K562 (cell line): ENCODE data around the gene SPRY4. TPM values are rescaled to one million over a fixed set of nuclear protein-coding genes. Genes with fewer than 3 reads are reported as not detected.

Experiments used
- ATAC-seq: fragments of 200-7000 bp; cut with Tn5 transposase; 3 replicates; pipeline ENCODE4 v1.9.1; 2020; ENCODE audit warnings: moderate library complexity
- BruUV-seq: library from RNA; stranded (reverse); fragments of 400-500 nt; replicated peaks from 2 replicates; lab custom pipeline; 2021; lab: Mats Ljungman, UMichigan
- CTCF ChIA-PET: fragments of 300-600 bp; formaldehyde crosslinking; extraction: SDS; loops from one replicate; lab custom pipeline; 2021; ENCODE audit warnings: low intra/inter-chr PET ratio; lab: Yijun Ruan, JAX
- POLR2A ChIA-PET: fragments of 300-600, 350-650 bp; sonication (Branson Sonifier 250); formaldehyde crosslinking; extraction: SDS; loops from one replicate; lab custom pipeline; 2021; ENCODE audit warnings: antibody characterized with exemption, inconsistent platforms; lab: Yijun Ruan, JAX
- DNase-seq, 4 experiments: peaks; one replicate each; pipeline versions ENCODE4 v3.0.0 to v3.0.0-alpha.2; 2011 to 2018; ENCODE audit warnings: low spot score in 3 of 4, mixed read lengths in 3 of 4; ENCODE audit errors: extremely low read depth in 1 of 4
- FAIRE-seq: peaks from 2 replicates; lab custom pipeline; 2011; peaks lifted over from hg19 to GRCh38; lab: Jason Lieb, UNC
- H2AFZ ChIP-seq: 2 replicates; pipeline ENCODE4 v1.6.0; 2011; ENCODE audit warnings: low read depth, low read length, control low read depth, inconsistent platforms
- H3K27ac ChIP-seq: fragments of 200-600 bp; 3 replicates; pipeline ENCODE4 v1.8.0; 2011; ENCODE audit warnings: low read depth, mild to moderate bottlenecking, control low read depth, inconsistent platforms, low read length, moderate library complexity, mixed read lengths; ENCODE audit errors: extremely low read depth
- H3K27me3 ChIP-seq, 2 experiments: fragments of 300-600 bp in 1 of 2; 2 replicates in 1 of 2; 3 replicates in 1 of 2; pipeline versions ENCODE4 v1.6.0 to v1.8.0; 2011; ENCODE audit warnings: inconsistent platforms in 2 of 2, low read length in 2 of 2, mild to moderate bottlenecking in 1 of 2, mixed read lengths in 1 of 2, moderate library complexity in 1 of 2; ENCODE audit not compliant: control insufficient read depth in 2 of 2, insufficient read depth in 2 of 2
- H3K36me3 ChIP-seq: fragments of 300-600 bp; 3 replicates; pipeline ENCODE4 v1.8.0; 2011; ENCODE audit warnings: mild to moderate bottlenecking, low read length, inconsistent platforms; ENCODE audit not compliant: control insufficient read depth, insufficient read depth
- H3K4me1 ChIP-seq, 2 experiments: fragments of 200-600 bp in 1 of 2; replicated peaks in 1 of 2; 2 replicates in 1 of 2; 3 replicates in 1 of 2; pipeline versions ENCODE4 v1.5.1 to v1.8.0; 2011; ENCODE audit warnings: inconsistent platforms in 2 of 2, low read length in 2 of 2, mild to moderate bottlenecking in 1 of 2, mixed read lengths in 1 of 2, moderate library complexity in 1 of 2; ENCODE audit not compliant: control insufficient read depth in 2 of 2, insufficient read depth in 2 of 2
- H3K4me2 ChIP-seq: 2 replicates; pipeline ENCODE4 v1.6.1; 2011; ENCODE audit warnings: low read length, control low read depth, inconsistent platforms, mixed read lengths; ENCODE audit not compliant: insufficient read depth
- H3K4me3 ChIP-seq: fragments of 200-600 bp; sonication (generic), shearing (Covaris generic); 2 replicates; pipeline ENCODE4 v1.5.1; 2016; ENCODE audit warnings: control low read depth, inconsistent platforms
- H3K79me2 ChIP-seq: fragments of 200-600 bp; 3 replicates; pipeline ENCODE4 v1.8.0; 2011; ENCODE audit warnings: low read length, inconsistent platforms; ENCODE audit not compliant: control insufficient read depth, insufficient read depth
- H3K9ac ChIP-seq, 2 experiments: 2 replicates each; pipeline versions ENCODE4 v1.6.0 to v1.6.1; 2011; ENCODE audit warnings: low read depth in 2 of 2, low read length in 2 of 2, control low read depth in 1 of 2, inconsistent platforms in 1 of 2, mild to moderate bottlenecking in 1 of 2, mixed read lengths in 1 of 2; ENCODE audit not compliant: insufficient read depth in 1 of 2
- H3K9me1 ChIP-seq: one replicate; pipeline ENCODE4 v1.6.0; 2011; ENCODE audit warnings: inconsistent platforms, mild to moderate bottlenecking, low read length, moderate library complexity; ENCODE audit not compliant: control insufficient read depth, insufficient read depth
- H3K9me3 ChIP-seq: replicated peaks from 2 replicates; pipeline ENCODE4 v1.5.1; 2011; ENCODE audit warnings: low read depth, low read length, inconsistent platforms; ENCODE audit not compliant: control insufficient read depth, insufficient read depth
- H4K20me1 ChIP-seq: replicated peaks from 2 replicates; pipeline ENCODE4 v1.6.1; 2011; ENCODE audit warnings: low read length, inconsistent platforms, mixed read lengths; ENCODE audit not compliant: control insufficient read depth, insufficient read depth
- ATF3 ChIP-seq, 2 experiments: fragments of 450-650 bp in 1 of 2; sonication (generic) in 1 of 2; formaldehyde crosslinking in 1 of 2; IDR thresholded peaks in 1 of 2; conservative IDR thresholded peaks in 1 of 2; 2 replicates each; pipeline versions ENCODE4 v1.6.1 to v1.8.1; 2016 to 2023; ENCODE audit warnings: mild to moderate bottlenecking in 2 of 2, moderate library complexity in 2 of 2, inconsistent platforms in 1 of 2, missing genetic modification reagents in 1 of 2
- CEBPG ChIP-seq, 3 experiments: fragments of 200-800 bp in 1 of 3; sonication (Bioruptor generic) in 1 of 3; sonication (generic) in 1 of 3; formaldehyde crosslinking in 1 of 3; IDR thresholded peaks in 2 of 3; conservative IDR thresholded peaks in 1 of 3; 2 replicates each; pipeline versions ENCODE4 v1.6.1 to v1.8.0; 2016 to 2022; ENCODE audit warnings: missing compliant biosample characterization in 2 of 3, missing genetic modification characterization in 2 of 3, mild to moderate bottlenecking in 1 of 3, missing genetic modification reagents in 1 of 3
- GATAD2B ChIP-seq: fragments of 450-650 bp; IDR thresholded peaks from 2 replicates; pipeline ENCODE4 v1.6.1; 2017; ENCODE audit warnings: mild to moderate bottlenecking, borderline replicate concordance
- HMGXB4 ChIP-seq: sonication (generic); formaldehyde crosslinking; IDR thresholded peaks from 2 replicates; pipeline ENCODE4 v1.8.1; 2023; ENCODE audit warnings: mild to moderate bottlenecking, missing genetic modification reagents
- RAD21 ChIP-seq, 2 experiments: fragments of 250-450 bp in 1 of 2; fragments of 450-650 bp in 1 of 2; sonication (Bioruptor Pico) in 1 of 2; formaldehyde crosslinking in 1 of 2; IDR thresholded peaks in 1 of 2; conservative IDR thresholded peaks in 1 of 2; 2 replicates each; pipeline versions ENCODE4 v1.4.0 to v1.8.0; 2020 to 2022; ENCODE audit warnings: mild to moderate bottlenecking in 2 of 2, moderate library complexity in 1 of 2
- WGBS: fragments of 100-300 bp; shearing (Covaris generic); methylation state at CpG from one replicate; pipeline ENCODE4 v1.1.6; 2016; ENCODE audit warnings: low coverage, mixed read lengths; ENCODE audit not compliant: insufficient coverage; ENCODE audit errors: missing lambda C conversion rate; 5-methylcytosine and 5-hydroxymethylcytosine counted together
- in situ Hi-C: fragments of 300-500 bp; cut with MboI; formaldehyde crosslinking; loops from 4 replicates; pipeline ENCODE4 v1.15.0; 2018; ENCODE audit warnings: inconsistent platforms, mixed read lengths
- intact Hi-C: fragments of 100-400 bp; cut with micrococcal nuclease; formaldehyde crosslinking; loops from 2 replicates; pipeline ENCODE4 v1.14.2; 2022
- polyA plus RNA-seq, 8 experiments: library from polyadenylated mRNA; depleted of rRNA in 4 of 8; stranded (reverse) in 5 of 8; unstranded in 3 of 8; fragments of >200 nt; fragmentation: Nextera tagmentation in 2 of 8; fragmentation: Illumina TruSeq in 1 of 8; extraction: Ambion mirVana in 2 of 8; extraction: Trizol in 1 of 8; gene quantifications; 2 replicates each; pipeline versions ENCODE4 v1.2.1 to v1.2.3, GENCODE V29; 2011 to 2014; ENCODE audit warnings: inconsistent platforms in 1 of 8, missing spikeins in 1 of 8
- total RNA-seq, 7 experiments: library from RNA; depleted of rRNA in 6 of 7; stranded (reverse); fragments of >200 nt in 6 of 7; fragmentation: Illumina TruSeq in 2 of 7; extraction: Trizol in 2 of 7; gene quantifications; 2 replicates each; pipeline versions ENCODE4 v1.2.1 to v1.2.3, GENCODE V29; 2011 to 2021; ENCODE audit warnings: low replicate concordance in 1 of 7
- TF ChIP-seq, protein P1 (sequence below): fragments of 450-650 bp; IDR thresholded peaks from 2 replicates; pipeline ENCODE4 v1.6.1; 2016; ENCODE audit warnings: borderline replicate concordance
- TF ChIP-seq, protein P2 (sequence below): fragments of 450-650 bp; IDR thresholded peaks from 2 replicates; pipeline ENCODE4 v1.7.0; 2016; ENCODE audit warnings: borderline replicate concordance

SPRY4 gene
- total and polyA plus RNA-seq, 9 of the 15 experiments (the other 6 are each of a cell fraction or from before 2014, with no cell fraction given): 2.6 to 24.2 (median 9.5) TPM

DNA sequence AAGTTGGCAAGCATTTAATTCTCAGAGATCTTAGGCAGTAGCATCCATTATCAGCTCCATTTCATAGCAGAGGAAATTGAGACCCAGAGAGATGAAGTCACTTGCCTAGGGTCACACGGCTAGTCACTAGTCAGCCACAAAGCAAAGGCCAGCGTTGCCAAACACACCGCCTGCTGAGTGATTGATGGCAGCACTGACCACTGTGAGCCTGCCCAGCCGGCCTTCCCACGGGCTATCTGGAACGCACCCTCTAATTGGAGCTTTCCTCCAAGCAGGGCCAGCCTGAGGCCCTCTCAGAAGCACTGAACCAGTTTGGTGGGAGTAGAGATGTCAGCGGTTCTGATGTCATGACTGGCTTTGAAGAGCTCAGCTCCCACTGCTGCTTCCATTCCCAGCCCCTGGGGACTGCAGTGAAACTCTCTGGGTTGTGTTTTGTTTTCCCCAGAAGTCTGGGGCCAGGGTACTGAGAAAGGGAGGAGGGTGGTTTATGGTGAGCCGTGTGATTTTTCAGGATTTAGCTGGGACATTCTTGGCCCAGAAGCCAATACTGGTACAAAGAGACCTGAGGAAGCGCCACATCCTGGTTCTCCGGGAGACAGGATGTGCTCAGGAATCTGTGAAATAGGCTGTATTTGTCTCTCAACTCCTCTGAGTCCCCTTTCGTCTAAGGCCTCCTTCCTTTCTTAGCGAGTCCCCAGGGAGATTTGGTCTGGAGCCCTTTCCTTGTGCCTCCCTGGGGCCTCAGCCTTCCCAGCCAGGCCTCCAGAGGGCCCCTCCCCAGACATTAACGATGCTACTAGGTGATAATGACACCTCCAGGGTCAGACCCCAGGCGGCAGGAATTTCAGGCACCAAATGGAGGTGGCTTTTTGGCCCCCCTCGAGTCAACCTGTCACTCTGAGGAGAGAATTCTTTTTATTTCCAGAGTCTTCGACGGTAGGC, 44.5 kb downstream of the SPRY4 start (continued):
- 0 out of 4 replicates have a peak, but pooled peaks of 1 of the 2 experiments have one; percentile 16 for TF ChIP-seq RAD21 (CRISPR knock-in tag; conservative IDR thresholded peaks at IDR 0.05 in 1 of 2, IDR thresholded peaks at IDR 0.05 in 1 of 2)
- TF ChIP-seq GATAD2B: no peak

DNA sequence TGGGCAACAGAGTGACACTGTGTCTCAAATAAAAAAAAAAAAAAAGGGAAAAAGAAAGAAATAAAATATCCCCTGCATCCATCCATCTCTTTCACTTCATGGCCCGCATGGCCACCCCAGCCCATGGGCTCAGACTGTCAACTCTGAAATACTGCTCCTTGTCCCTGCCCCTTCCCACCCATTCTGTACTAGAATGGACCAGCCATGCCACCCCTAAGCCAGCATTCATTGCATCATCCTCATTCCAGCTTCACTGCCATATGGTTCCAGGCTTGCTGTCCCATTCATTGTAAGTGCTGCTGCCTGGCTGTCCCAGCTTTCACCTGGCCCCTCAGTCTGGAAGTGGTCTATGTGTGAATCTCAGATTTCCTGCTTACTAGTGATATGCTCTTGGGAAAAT, 46.2 kb downstream of the SPRY4 start:
- no peaks in the 10 kb centered on the region for H3K36me3 ChIP-seq
- in situ Hi-C loops: no loop called here
- no peaks in the 10 kb centered on the region for H3K79me2 ChIP-seq
- no TSS peak for BruUV-seq
- no peak overlapping the region for H3K4me3 ChIP-seq
- no peak overlapping the region for H3K4me2 ChIP-seq
- CTCF ChIA-PET: no interaction called here
- H3K9ac ChIP-seq: no peak overlapping the region
- no peaks in the 10 kb centered on the region for H4K20me1 ChIP-seq
- intact Hi-C loops: no loop called here
- FAIRE-seq (no peak), DNase-seq (no peak), ATAC-seq (no peak)
- no peak overlapping the region for H3K27ac ChIP-seq
- POLR2A ChIA-PET: interaction anchor here (1.5 to 3.5 kb wide), 2 partner anchors 11 to 19 kb away, joined by 4 to 13 read pairs; no protein-coding TSS in a partner anchor
- no peaks in the 10 kb centered on the region; a peak in 3 of 5 replicates for H3K27me3 ChIP-seq
- no peaks in the 10 kb centered on the region for H3K9me1 ChIP-seq
- WGBS: no CpG with 5 or more reads among the region's 1 CpG
- H3K9me3 ChIP-seq: no peaks in the 10 kb centered on the region
- peaks cover 6% of the 10 kb centered on the region in 2 experiments for H3K4me1 ChIP-seq
- no peak overlapping the region for H2AFZ ChIP-seq
- TF ChIP-seq ATF3 (IDR thresholded peaks at IDR 0.05): peak; percentile 45; the same call in 1 of the 2 replicates
- no peak for TF ChIP-seq ATF3 (CRISPR knock-in tag; conservative IDR thresholded peaks at IDR 0.05)
- TF ChIP-seq, protein P1, sequence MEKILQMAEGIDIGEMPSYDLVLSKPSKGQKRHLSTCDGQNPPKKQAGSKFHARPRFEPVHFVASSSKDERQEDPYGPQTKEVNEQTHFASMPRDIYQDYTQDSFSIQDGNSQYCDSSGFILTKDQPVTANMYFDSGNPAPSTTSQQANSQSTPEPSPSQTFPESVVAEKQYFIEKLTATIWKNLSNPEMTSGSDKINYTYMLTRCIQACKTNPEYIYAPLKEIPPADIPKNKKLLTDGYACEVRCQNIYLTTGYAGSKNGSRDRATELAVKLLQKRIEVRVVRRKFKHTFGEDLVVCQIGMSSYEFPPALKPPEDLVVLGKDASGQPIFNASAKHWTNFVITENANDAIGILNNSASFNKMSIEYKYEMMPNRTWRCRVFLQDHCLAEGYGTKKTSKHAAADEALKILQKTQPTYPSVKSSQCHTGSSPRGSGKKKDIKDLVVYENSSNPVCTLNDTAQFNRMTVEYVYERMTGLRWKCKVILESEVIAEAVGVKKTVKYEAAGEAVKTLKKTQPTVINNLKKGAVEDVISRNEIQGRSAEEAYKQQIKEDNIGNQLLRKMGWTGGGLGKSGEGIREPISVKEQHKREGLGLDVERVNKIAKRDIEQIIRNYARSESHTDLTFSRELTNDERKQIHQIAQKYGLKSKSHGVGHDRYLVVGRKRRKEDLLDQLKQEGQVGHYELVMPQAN: no peak
- TF ChIP-seq, protein P2, sequence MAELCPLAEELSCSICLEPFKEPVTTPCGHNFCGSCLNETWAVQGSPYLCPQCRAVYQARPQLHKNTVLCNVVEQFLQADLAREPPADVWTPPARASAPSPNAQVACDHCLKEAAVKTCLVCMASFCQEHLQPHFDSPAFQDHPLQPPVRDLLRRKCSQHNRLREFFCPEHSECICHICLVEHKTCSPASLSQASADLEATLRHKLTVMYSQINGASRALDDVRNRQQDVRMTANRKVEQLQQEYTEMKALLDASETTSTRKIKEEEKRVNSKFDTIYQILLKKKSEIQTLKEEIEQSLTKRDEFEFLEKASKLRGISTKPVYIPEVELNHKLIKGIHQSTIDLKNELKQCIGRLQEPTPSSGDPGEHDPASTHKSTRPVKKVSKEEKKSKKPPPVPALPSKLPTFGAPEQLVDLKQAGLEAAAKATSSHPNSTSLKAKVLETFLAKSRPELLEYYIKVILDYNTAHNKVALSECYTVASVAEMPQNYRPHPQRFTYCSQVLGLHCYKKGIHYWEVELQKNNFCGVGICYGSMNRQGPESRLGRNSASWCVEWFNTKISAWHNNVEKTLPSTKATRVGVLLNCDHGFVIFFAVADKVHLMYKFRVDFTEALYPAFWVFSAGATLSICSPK: no peak
- TF ChIP-seq CEBPG (CRISPR knock-in tag; IDR thresholded peaks at IDR 0.05): no peak
- TF ChIP-seq CEBPG (tag; conservative IDR thresholded peaks at IDR 0.05 in 1 of 2, IDR thresholded peaks at IDR 0.05 in 1 of 2): 0 out of 4 replicates have a peak, but pooled peaks of 1 of the 2 experiments have one; percentile 29
- no peak for TF ChIP-seq HMGXB4 (CRISPR knock-in tag)
